ENCODE data around the gene VASN. TPM values are rescaled to one million over a fixed set of nuclear protein-coding genes. Genes with fewer than 3 reads are reported as not detected.
A peak's percentile ranks its signal among the peaks of the same experiment; 100 is the strongest.

Gene VASN
- polyA plus RNA-seq, 4 donors = 43.5 to 74.1 (median 48.2) TPM

DNA sequence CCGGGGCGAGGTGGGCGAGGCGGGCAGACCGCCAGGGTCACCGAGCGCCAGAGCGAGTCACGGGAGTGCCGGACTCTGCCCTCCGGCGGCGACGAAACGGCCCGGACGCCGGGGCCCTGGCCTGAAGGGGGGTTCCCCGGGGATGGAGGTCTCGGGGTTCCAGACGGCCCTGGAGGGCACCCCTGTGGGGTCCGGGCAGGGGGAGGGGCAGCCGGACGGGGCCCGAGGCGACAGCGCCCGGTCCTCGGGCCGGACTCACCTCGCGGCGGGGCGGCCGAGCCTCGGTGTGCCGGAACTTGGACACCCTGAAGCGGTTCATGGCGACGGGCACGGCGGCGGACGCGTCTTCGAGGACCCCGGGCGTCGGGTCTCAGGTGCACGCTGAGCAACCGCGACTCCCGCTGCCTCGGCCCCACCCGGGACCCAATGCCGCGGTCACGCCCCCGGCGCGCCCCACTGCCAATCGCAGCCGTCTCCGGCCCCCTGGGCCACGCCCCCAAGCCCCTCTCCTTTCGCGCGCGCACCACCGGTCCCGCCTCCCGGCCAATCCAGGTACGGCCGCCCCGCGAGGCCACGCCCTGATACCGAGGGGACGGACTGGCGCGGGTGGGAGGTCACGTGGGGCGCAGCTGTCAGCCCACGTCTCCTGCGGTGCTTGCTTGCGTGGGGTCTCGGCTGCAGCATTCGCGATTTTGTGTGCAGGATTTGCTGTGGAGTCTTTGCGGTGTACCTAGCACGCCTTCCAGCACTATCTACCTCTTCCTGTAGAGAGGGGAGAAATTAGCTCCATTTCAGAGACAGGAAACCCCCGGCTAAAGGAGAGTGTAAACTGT, 44.8 kb downstream of the VASN start, which contains the start of gene CORO7:
CORO7 (minus strand) TSS at position 397 of the 833 bp plus-strand sequence; CDS start at position 319, 78 bp downstream.
- DNase-seq (ENCODE audit: low read depth in 4 of 4, low spot score in 3 of 4) = peak; percentile 70 to 79 (median 75)

DNA sequence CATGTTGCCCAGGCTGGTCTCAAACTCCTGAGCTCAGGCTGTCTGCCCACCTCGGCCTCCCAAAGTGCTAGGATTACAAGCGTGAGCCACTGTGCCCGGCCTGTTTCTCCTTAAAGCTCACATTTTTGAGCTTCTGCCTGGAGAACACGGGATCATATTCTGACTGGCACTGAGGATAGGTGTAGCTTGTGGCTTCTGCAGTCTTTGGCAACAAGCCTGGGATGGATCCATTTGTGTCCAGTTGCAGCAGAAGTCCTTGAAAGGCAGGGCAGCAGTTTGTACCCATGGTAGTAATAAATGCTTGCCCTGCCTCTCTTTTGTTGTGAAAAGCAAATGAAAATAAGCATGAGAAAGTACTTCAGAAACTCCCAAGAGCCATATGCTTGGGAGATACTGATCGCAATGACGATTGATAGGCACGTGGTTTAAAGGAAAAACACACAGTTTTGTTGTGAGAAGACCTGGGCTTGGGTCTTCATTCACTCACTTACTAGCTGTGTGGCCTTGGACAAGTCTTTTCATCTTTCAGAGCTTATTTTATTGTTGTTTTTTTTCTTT, 47.8 kb downstream of the VASN start:
- no peak for DNase-seq (ENCODE audit: low read depth in 4 of 4, low spot score in 3 of 4)

DNA sequence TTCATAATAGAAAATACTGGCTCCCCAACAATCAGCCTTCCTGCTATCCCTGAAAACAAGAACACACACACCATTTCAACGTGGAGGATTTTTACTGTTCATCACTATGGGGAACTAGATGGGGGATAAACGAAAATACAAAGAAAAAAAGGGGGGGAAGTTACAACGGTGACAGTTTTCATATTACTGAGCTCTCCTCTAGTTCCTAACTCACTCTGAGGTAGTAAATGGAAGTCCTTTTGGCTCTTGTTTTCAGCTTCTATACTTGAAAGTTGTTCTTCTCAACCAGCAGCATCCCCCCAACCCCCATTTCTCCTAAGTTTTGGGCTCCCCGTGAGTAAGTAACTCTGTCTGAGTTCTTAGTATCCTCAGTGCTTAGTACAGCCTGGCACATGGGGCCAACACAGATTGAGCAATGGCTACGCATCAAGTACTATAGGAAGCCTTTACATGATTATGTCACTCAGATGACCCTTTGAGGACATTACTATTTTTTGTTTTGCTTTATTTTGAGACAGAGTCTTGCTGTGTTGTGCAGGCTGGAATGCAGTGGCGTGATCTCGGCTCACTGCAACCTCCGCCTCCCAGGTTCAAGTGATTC, 49.0 kb downstream of the VASN start:
- no peak for DNase-seq (ENCODE audit: low read depth in 4 of 4, low spot score in 3 of 4)

- DNase-seq (ENCODE audit: low read depth in 4 of 4, low spot score in 3 of 4) = peak; percentile 85 to 98 (median 88)
Observed at GRCh38 chr16:4425378-4426020, 53.9 kb downstream of the VASN start, which contains the start of gene DNAJA3. Gene DNAJA3 (plus strand): TSS chr16:4425868. CDS start chr16:4425882, 14 bp downstream.

- no peak for DNase-seq (ENCODE audit: low read depth in 4 of 4, low spot score in 3 of 4)
Observed at GRCh38 chr16:4426021-4426684, 54.5 kb downstream of the VASN start.

DNA sequence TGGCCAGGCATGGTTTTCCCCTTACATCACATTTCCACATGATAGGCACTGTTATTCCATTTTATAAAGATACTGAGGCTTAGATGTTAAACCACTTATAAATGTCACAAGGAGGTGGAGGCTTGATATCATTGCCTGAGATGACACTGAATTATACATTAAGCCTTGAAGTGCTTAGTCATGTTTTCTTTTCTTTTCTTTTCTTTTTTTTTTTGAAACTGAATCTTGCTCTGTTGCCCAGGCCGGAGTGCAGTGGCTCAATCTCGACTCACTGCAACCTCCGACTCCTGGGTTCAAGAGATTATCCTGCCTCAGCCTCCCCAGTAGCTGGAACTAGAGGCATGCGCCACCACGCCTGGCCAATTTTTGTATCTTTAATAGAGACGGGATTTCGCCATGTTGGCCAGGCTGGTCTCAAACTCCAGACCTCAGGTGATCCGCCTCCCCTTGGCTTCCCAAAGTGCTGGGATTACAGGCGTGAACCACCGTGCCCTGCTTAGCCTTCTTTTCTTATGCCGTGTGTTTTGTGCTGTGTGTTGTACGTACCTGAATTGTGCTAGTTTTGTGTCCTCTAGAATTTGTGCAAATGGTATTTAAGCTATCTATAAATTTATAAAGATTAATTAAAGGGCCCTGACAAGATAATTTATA, 55.2 kb downstream of the VASN start:
- no peak for DNase-seq (ENCODE audit: low read depth in 4 of 4, low spot score in 3 of 4)

DNA sequence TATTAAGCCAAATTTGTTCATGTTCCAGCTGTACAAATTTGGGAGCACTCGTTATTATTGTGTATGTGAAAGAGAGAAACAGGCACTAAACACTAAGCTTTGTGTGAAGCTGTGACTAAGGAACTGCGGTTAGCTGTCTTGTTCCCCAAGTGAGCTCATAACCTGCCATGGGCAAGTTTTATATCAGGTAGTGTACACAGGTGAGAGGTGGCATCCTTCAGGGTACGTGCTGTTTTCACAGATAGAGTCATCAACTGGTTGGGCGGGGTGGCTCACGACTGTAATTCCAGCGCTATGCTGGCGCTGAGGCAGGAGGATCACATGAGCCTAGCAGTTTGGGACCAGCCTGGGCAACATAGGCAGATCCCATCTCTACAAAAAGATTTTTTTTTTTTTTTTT, 56.9 kb downstream of the VASN start:
- DNase-seq (ENCODE audit: low read depth in 4 of 4, low spot score in 3 of 4) = no peak

GRCh38 chr16:4431023-4431422, 59.4 kb downstream of the VASN start:
- no peak for DNase-seq (ENCODE audit: low read depth in 4 of 4, low spot score in 3 of 4)

Other genes starting within 250 kb of the VASN start
- gene SRL, start 129.8 kb upstream of the VASN start, polyA plus RNA-seq (ENCODE audit: insufficient read length in 4 of 4) = 1 to 10 TPM; 1.2 to 1.7 (median 1.4) TPM
- gene TFAP4, start 98.8 kb upstream of the VASN start, polyA plus RNA-seq (ENCODE audit: insufficient read length in 4 of 4) = 10 to 100 TPM; 16.9 to 21.6 (median 18.3) TPM
- 10 to 100 TPM; 41.2 to 55.1 (median 42.4) TPM for gene GLIS2, start 55.8 kb upstream of the VASN start, polyA plus RNA-seq (ENCODE audit: insufficient read length in 4 of 4)
- 10 to 100 TPM; 21.4 to 32.2 (median 22.6) TPM for gene PAM16, start 20.5 kb upstream of the VASN start, polyA plus RNA-seq (ENCODE audit: insufficient read length in 4 of 4)
- gene CORO7, start 44.7 kb downstream of the VASN start, polyA plus RNA-seq (ENCODE audit: insufficient read length in 4 of 4) = 10 to 100 TPM; 15.1 to 22.0 (median 16.9) TPM
- gene DNAJA3, start 54.0 kb downstream of the VASN start, polyA plus RNA-seq (ENCODE audit: insufficient read length in 4 of 4) = 10 to 100 TPM; 37.1 to 41.0 (median 40.1) TPM
- 10 to 100 TPM; 31.2 to 47.1 (median 41.6) TPM for gene NMRAL1, start 102.8 kb downstream of the VASN start, polyA plus RNA-seq (ENCODE audit: insufficient read length in 4 of 4)
- 10 to 100 TPM; 47.2 to 54.9 (median 47.7) TPM for gene HMOX2, start 104.5 kb downstream of the VASN start, polyA plus RNA-seq (ENCODE audit: insufficient read length in 4 of 4)
- 10 to 100 TPM; 26.4 to 35.3 (median 31.6) TPM for gene CDIP1, start 166.9 kb downstream of the VASN start, polyA plus RNA-seq (ENCODE audit: insufficient read length in 4 of 4)
- under 1 TPM; 0.17 to 0.33 (median 0.26) TPM for gene C16orf96, start 184.5 kb downstream of the VASN start, polyA plus RNA-seq (ENCODE audit: insufficient read length in 4 of 4)
- 10 to 100 TPM; 14.4 to 26.8 (median 15.3) TPM for gene UBALD1, start 243.0 kb downstream of the VASN start, polyA plus RNA-seq (ENCODE audit: insufficient read length in 4 of 4)

All from right renal pelvis (tissue), 4 donors.